Prostate gland (tissue), 2 donors: ENCODE measurements around the gene AUTS2.

Experiments used
- CTCF ChIP-seq, 4 experiments: fragments of 200-600 bp in 2 of 4; fragments of 450-650 bp in 2 of 4; sonication (generic) in 2 of 4; IDR thresholded peaks; 1 replicate in 3 of 4; 2 replicates in 1 of 4; pipeline ENCODE4 v1.5.1; 2016 to 2019; ENCODE audit warnings: antibody characterized with exemption in 4 of 4, mild to moderate bottlenecking in 2 of 4, moderate library complexity in 2 of 4
- POLR2A ChIP-seq: fragments of 450-650 bp; IDR thresholded peaks from one replicate; pipeline ENCODE4 v1.6.1; 2016; ENCODE audit warnings: antibody characterized with exemption, mild to moderate bottlenecking

DNA sequence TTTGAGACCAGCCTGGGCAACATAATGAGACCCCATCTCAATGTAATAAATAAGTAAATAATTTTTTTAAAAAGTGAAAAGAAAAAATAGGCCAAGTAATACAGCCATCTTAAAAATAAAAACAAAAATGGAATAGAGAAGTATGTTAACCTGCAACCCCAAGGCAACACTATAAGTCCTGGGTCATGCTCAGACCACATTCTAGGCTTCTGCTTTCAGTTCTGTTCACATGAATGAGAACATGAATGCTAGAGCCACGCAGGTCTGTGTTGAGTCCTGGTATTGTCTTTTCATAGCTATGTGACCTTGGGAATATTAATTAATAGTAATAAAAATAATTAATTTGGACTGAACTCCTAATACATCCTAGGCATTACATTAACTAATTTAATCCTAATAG, 284.0 kb downstream of the AUTS2 start:
- TF ChIP-seq POLR2A: no peak
- no peak for TF ChIP-seq CTCF (IDR thresholded peaks at IDR 0.05)
